A673 (cell line): Measurements from ENCODE around the gene JUNB.

Experiments
- EZH2 ChIP-seq: fragments of 200-600 bp; sonication (generic); IDR thresholded peaks from 2 replicates; pipeline ENCODE4 v1.6.1; 2017; ENCODE audit warnings: borderline replicate concordance, low read depth, mild to moderate bottlenecking, mixed read lengths, antibody characterized with exemption, low read length; ENCODE audit not compliant: poor library complexity, severe bottlenecking
- TF ChIP-seq, protein P1 (sequence below): fragments of 300-800, 200-600 bp; sonication (generic); conservative IDR thresholded peaks from 2 replicates; pipeline ENCODE4 v1.5.1; 2017; ENCODE audit warnings: low read depth, mild to moderate bottlenecking, antibody characterized with exemption, low read length, moderate library complexity, mixed read lengths

DNA sequence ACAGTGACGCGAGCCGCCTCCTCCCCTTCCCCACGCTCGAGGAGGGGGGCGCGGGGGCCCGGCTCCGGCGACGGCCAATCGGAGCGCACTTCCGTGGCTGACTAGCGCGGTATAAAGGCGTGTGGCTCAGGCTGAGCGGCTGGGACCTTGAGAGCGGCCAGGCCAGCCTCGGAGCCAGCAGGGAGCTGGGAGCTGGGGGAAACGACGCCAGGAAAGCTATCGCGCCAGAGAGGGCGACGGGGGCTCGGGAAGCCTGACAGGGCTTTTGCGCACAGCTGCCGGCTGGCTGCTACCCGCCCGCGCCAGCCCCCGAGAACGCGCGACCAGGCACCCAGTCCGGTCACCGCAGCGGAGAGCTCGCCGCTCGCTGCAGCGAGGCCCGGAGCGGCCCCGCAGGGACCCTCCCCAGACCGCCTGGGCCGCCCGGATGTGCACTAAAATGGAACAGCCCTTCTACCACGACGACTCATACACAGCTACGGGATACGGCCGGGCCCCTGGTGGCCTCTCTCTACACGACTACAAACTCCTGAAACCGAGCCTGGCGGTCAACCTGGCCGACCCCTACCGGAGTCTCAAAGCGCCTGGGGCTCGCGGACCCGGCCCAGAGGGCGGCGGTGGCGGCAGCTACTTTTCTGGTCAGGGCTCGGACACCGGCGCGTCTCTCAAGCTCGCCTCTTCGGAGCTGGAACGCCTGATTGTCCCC lies at the start of gene JUNB:
- TF ChIP-seq, protein P1, sequence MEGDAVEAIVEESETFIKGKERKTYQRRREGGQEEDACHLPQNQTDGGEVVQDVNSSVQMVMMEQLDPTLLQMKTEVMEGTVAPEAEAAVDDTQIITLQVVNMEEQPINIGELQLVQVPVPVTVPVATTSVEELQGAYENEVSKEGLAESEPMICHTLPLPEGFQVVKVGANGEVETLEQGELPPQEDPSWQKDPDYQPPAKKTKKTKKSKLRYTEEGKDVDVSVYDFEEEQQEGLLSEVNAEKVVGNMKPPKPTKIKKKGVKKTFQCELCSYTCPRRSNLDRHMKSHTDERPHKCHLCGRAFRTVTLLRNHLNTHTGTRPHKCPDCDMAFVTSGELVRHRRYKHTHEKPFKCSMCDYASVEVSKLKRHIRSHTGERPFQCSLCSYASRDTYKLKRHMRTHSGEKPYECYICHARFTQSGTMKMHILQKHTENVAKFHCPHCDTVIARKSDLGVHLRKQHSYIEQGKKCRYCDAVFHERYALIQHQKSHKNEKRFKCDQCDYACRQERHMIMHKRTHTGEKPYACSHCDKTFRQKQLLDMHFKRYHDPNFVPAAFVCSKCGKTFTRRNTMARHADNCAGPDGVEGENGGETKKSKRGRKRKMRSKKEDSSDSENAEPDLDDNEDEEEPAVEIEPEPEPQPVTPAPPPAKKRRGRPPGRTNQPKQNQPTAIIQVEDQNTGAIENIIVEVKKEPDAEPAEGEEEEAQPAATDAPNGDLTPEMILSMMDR: no peak
- TF ChIP-seq EZH2: no peak
